K562 (cell line): Measurements from ENCODE around the gene NSUN2. TPM values are rescaled to one million over a fixed set of nuclear protein-coding genes. Genes with fewer than 3 reads are reported as not detected.

Source experiments
- ARID4B ChIP-seq: sonication (generic); formaldehyde crosslinking; IDR thresholded peaks from 2 replicates; pipeline ENCODE4 v1.8.0; 2022; ENCODE audit warnings: mild to moderate bottlenecking, missing genetic modification reagents
- CUX1 ChIP-seq: fragments of 200-800 bp; sonication (Bioruptor generic); IDR thresholded peaks from 2 replicates; pipeline ENCODE4 v1.6.1; 2016; ENCODE audit warnings: missing genetic modification characterization, missing compliant biosample characterization
- FOXJ3 ChIP-seq: sonication (generic); formaldehyde crosslinking; IDR thresholded peaks from 2 replicates; pipeline ENCODE4 v1.4.0; 2020; ENCODE audit warnings: mild to moderate bottlenecking, missing genetic modification reagents
- MTA3 ChIP-seq: fragments of 450-650 bp; formaldehyde crosslinking; IDR thresholded peaks from 2 replicates; pipeline ENCODE4 v1.6.1; 2017; ENCODE audit warnings: mild to moderate bottlenecking, borderline replicate concordance
- MYBL2 ChIP-seq, 2 experiments: fragments of 450-650 bp in 1 of 2; sonication (generic) in 1 of 2; formaldehyde crosslinking in 1 of 2; IDR thresholded peaks; 2 replicates each; pipeline versions ENCODE4 v1.6.1 to v1.8.1; 2017 to 2022; ENCODE audit warnings: borderline replicate concordance in 1 of 2, inconsistent platforms in 1 of 2, low read depth in 1 of 2, mild to moderate bottlenecking in 1 of 2, missing genetic modification reagents in 1 of 2, moderate library complexity in 1 of 2
- NBN ChIP-seq: fragments of 450-650 bp; IDR thresholded peaks from 2 replicates; pipeline ENCODE4 v1.6.1; 2016; ENCODE audit warnings: low read depth, mild to moderate bottlenecking
- NFE2 ChIP-seq: IDR thresholded peaks from 2 replicates; pipeline ENCODE4 v1.6.1; 2014; ENCODE audit warnings: antibody characterized with exemption, low read depth
- NR2F6 ChIP-seq: fragments of 450-650 bp; formaldehyde crosslinking; IDR thresholded peaks from 2 replicates; pipeline ENCODE4 v1.4.0; 2020; ENCODE audit warnings: mild to moderate bottlenecking
- POLR2AphosphoS5 ChIP-seq: IDR thresholded peaks from 2 replicates; pipeline ENCODE4 v1.6.1; 2011; ENCODE audit warnings: mild to moderate bottlenecking, low read depth, low read length, moderate library complexity; ENCODE audit not compliant: control insufficient read depth, insufficient read depth
- POLR2G ChIP-seq: fragments of 200-400 bp; formaldehyde crosslinking; IDR thresholded peaks from 2 replicates; pipeline ENCODE4 v1.6.1; 2017; ENCODE audit warnings: low read depth, mild to moderate bottlenecking, antibody characterized with exemption, low read length, moderate library complexity
- TAF15 ChIP-seq: fragments of 200-400 bp; formaldehyde crosslinking; IDR thresholded peaks from 2 replicates; pipeline ENCODE4 v1.6.1; 2017; ENCODE audit warnings: mild to moderate bottlenecking, low read depth, low read length, moderate library complexity
- TAL1 ChIP-seq: fragments of 450-650 bp; IDR thresholded peaks from 2 replicates; pipeline ENCODE4 v1.6.1; 2016; ENCODE audit warnings: mild to moderate bottlenecking
- ZNF3 ChIP-seq: fragments of 250-450 bp; sonication (Bioruptor Pico); IDR thresholded peaks from 2 replicates; pipeline ENCODE4 v1.5.0; 2021; ENCODE audit warnings: mild to moderate bottlenecking, moderate library complexity
- ZNF354B ChIP-seq: fragments of 250-450 bp; sonication (Bioruptor Pico); IDR thresholded peaks from 2 replicates; pipeline ENCODE4 v1.4.0; 2020
- ZNF77 ChIP-seq: fragments of 250-450 bp; sonication (Bioruptor Pico); IDR thresholded peaks from 2 replicates; pipeline ENCODE4 v1.5.0; 2020
- polyA plus RNA-seq, 8 experiments: library from polyadenylated mRNA; depleted of rRNA in 4 of 8; stranded (reverse) in 5 of 8; unstranded in 3 of 8; fragments of >200 nt; fragmentation: Nextera tagmentation in 2 of 8; fragmentation: Illumina TruSeq in 1 of 8; extraction: Ambion mirVana in 2 of 8; extraction: Trizol in 1 of 8; gene quantifications; 2 replicates each; pipeline versions ENCODE4 v1.2.1 to v1.2.3, GENCODE V29; 2011 to 2014; ENCODE audit warnings: inconsistent platforms in 1 of 8, missing spikeins in 1 of 8
- total RNA-seq, 7 experiments: library from RNA; depleted of rRNA in 6 of 7; stranded (reverse); fragments of >200 nt in 6 of 7; fragmentation: Illumina TruSeq in 2 of 7; extraction: Trizol in 2 of 7; gene quantifications; 2 replicates each; pipeline versions ENCODE4 v1.2.1 to v1.2.3, GENCODE V29; 2011 to 2021; ENCODE audit warnings: low replicate concordance in 1 of 7
- TF ChIP-seq, protein P1 (sequence below): sonication (generic); formaldehyde crosslinking; IDR thresholded peaks from 2 replicates; pipeline ENCODE4 v1.8.1; 2023; ENCODE audit warnings: mild to moderate bottlenecking, missing genetic modification reagents

Gene NSUN2
- total and polyA plus RNA-seq, 9 of the 15 experiments (the other 6 are each of a cell fraction or from before 2014, with no cell fraction given), result 9.2 to 167 (median 127) TPM

GRCh38 chr5:6632888-6633468, at the start of gene NSUN2, which contains the start of gene SRD5A1 (continued):
- TF ChIP-seq MTA3 (0 out of 2 replicates have a peak, but pooled peaks have one; percentile 16), ZNF354B (CRISPR knock-in tag) (no peak), NR2F6 (no peak), ZNF3 (CRISPR knock-in tag) (no peak), ARID4B (CRISPR knock-in tag) (peak; percentile 45; the same call in 1 of the 2 replicates), CUX1 (CRISPR knock-in tag) (no peak), FOXJ3 (CRISPR knock-in tag) (no peak), POLR2G (peak; percentile 98), ZNF77 (CRISPR knock-in tag) (no peak), NFE2 (peak; percentile 94), TAF15 (no peak), MYBL2 (IDR thresholded peaks at IDR 0.05; ENCODE audit: low read depth) (no peak), MYBL2 (CRISPR knock-in tag; IDR thresholded peaks at IDR 0.05; ENCODE audit: borderline replicate concordance) (no peak), NBN (peak; percentile 64; the same call in 1 of the 2 replicates), TAL1 (peak; percentile 36; the same call in 1 of the 2 replicates), POLR2AphosphoS5 (peak; percentile 71; the same call in 1 of the 2 replicates)
- TF ChIP-seq, protein P1, sequence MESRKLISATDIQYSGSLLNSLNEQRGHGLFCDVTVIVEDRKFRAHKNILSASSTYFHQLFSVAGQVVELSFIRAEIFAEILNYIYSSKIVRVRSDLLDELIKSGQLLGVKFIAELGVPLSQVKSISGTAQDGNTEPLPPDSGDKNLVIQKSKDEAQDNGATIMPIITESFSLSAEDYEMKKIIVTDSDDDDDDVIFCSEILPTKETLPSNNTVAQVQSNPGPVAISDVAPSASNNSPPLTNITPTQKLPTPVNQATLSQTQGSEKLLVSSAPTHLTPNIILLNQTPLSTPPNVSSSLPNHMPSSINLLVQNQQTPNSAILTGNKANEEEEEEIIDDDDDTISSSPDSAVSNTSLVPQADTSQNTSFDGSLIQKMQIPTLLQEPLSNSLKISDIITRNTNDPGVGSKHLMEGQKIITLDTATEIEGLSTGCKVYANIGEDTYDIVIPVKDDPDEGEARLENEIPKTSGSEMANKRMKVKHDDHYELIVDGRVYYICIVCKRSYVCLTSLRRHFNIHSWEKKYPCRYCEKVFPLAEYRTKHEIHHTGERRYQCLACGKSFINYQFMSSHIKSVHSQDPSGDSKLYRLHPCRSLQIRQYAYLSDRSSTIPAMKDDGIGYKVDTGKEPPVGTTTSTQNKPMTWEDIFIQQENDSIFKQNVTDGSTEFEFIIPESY, result 0 out of 2 replicates have a peak, but pooled peaks have one; percentile 43
